WERI-Rb-1 (cell line): ENCODE results near the gene FADS6.

Source experiments
- DNase-seq: peaks from one replicate; pipeline ENCODE4 v3.0.0-alpha.2; 2020
- H3K27ac ChIP-seq: fragments of 250-450 bp; sonication (Bioruptor Pico); 2 replicates; pipeline ENCODE4 v1.5.1; 2020; ENCODE audit warnings: mild to moderate bottlenecking, moderate library complexity
- H3K27me3 ChIP-seq: fragments of 250-450 bp; sonication (Bioruptor Pico); 2 replicates; pipeline ENCODE4 v1.5.1; 2021; ENCODE audit warnings: mild to moderate bottlenecking, low read depth, moderate library complexity; ENCODE audit not compliant: insufficient read depth, severe bottlenecking
- H3K36me3 ChIP-seq: fragments of 250-450 bp; sonication (Bioruptor Pico); 2 replicates; pipeline ENCODE4 v1.5.1; 2020; ENCODE audit warnings: mild to moderate bottlenecking, moderate library complexity
- H3K4me3 ChIP-seq: 2 replicates; pipeline ENCODE4 v1.5.1; 2011; ENCODE audit warnings: low read depth, mild to moderate bottlenecking, control low read depth, low read length
- H3K9me3 ChIP-seq: fragments of 250-450 bp; sonication (Bioruptor Pico); 2 replicates; pipeline ENCODE4 v1.5.1; 2021; ENCODE audit warnings: mild to moderate bottlenecking, moderate library complexity; ENCODE audit not compliant: severe bottlenecking
- CTCF ChIP-seq: IDR thresholded peaks from 2 replicates; pipeline ENCODE4 v1.5.1; 2011; ENCODE audit warnings: low read depth, mild to moderate bottlenecking, control low read depth, inconsistent platforms, low read length

The FADS6 gene

GRCh38 chr17:74830861-74831260, 62.6 kb downstream of the FADS6 start:
- DNase-seq, result no peak

GRCh38 chr17:74827800-74828199, 65.6 kb downstream of the FADS6 start:
- no peaks in the 10 kb centered on the region for H3K27me3 ChIP-seq
- no peak overlapping the region for H3K4me3 ChIP-seq
- DNase-seq, result no peak
- peaks cover 22% of the 10 kb centered on the region for H3K36me3 ChIP-seq
- no peaks in the 10 kb centered on the region for H3K9me3 ChIP-seq
- TF ChIP-seq CTCF, result no peak
- H3K27ac ChIP-seq, result peak overlapping the region; percentile 91; the same call in 1 of the 2 replicates

More at GRCh38 chr17:74830861-74831260, 62.6 kb downstream of the FADS6 start:
- H3K27ac ChIP-seq, result no peak overlapping the region
- TF ChIP-seq CTCF, result no peak
- H3K9me3 ChIP-seq, result no peaks in the 10 kb centered on the region
- peaks cover 15% of the 10 kb centered on the region for H3K36me3 ChIP-seq
- no peak overlapping the region for H3K4me3 ChIP-seq
- no peaks in the 10 kb centered on the region for H3K27me3 ChIP-seq
